Neural crest cell (in vitro differentiated cells): Measurements from ENCODE around the gene PDGFRB. TPM values are rescaled to one million over a fixed set of nuclear protein-coding genes. Genes with fewer than 3 reads are reported as not detected.

ENCODE experiments used
- DNase-seq: peaks from one replicate; pipeline ENCODE4 v3.0.0; 2021; ENCODE audit warnings: low read depth, mixed read lengths, low spot score
- H3K27ac Mint-ChIP-seq: one replicate; pipeline ENCODE4 v1.8.0; 2021; ENCODE audit warnings: mild to moderate bottlenecking, mixed read lengths; ENCODE audit not compliant: unreplicated experiment
- H3K27me3 Mint-ChIP-seq: 2 replicates; pipeline ENCODE4 v1.8.0; 2021; ENCODE audit warnings: low read depth, mild to moderate bottlenecking, mixed read lengths
- H3K36me3 Mint-ChIP-seq: 2 replicates; pipeline ENCODE4 v1.8.0; 2021; ENCODE audit warnings: low read depth, mild to moderate bottlenecking, mixed read lengths
- H3K4me1 Mint-ChIP-seq: 2 replicates; pipeline ENCODE4 v1.8.0; 2021; ENCODE audit warnings: mixed read lengths
- H3K4me3 Mint-ChIP-seq: one replicate; pipeline ENCODE4 v1.8.0; 2021; ENCODE audit warnings: mild to moderate bottlenecking, mixed read lengths
- H3K9me3 Mint-ChIP-seq: 2 replicates; pipeline ENCODE4 v1.8.0; 2021; ENCODE audit warnings: mixed read lengths
- CTCF ChIP-seq: fragments of 200-600 bp; sonication (generic); conservative IDR thresholded peaks from 2 replicates; pipeline ENCODE4 v1.5.0; 2021; ENCODE audit warnings: antibody characterized with exemption, mild to moderate bottlenecking
- total RNA-seq: library from RNA; stranded (reverse); gene quantifications from 2 replicates; pipeline ENCODE4 v1.2.1, GENCODE V29; 2021

PDGFRB gene
- total RNA-seq, 1 donor from 2014 or later, result 10.8 TPM

DNA sequence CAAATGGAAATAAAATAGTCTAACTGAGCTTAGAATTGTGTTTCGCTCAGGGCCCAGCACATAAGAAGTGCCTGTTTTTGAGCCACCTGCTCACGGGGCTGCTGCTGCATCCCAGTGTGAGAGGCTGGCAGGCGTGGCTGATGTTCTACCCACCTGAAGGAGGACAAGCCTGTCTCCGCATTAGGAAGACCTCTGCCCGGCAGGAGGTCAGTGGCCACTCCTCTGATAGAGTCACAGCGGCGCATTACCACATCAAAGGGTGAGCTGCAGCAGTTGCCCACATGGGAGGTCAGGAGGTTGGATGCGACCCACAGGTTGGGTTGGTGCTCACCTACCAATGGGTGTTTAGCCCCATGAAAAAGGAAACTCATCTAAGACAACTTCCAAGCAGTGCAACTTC is 30.5 kb upstream of the PDGFRB start:
- H3K4me1 Mint-ChIP-seq, result peaks cover 3% of the 10 kb centered on the region
- no peak for TF ChIP-seq CTCF
- no peak overlapping the region for H3K27ac Mint-ChIP-seq
- no peak for DNase-seq
- H3K4me3 Mint-ChIP-seq, result no peak overlapping the region
- H3K9me3 Mint-ChIP-seq, result no peaks in the 10 kb centered on the region
- no peaks in the 10 kb centered on the region for H3K36me3 Mint-ChIP-seq
- peaks cover 53% of the 10 kb centered on the region for H3K27me3 Mint-ChIP-seq

GRCh38 chr5:150184990-150185912 is 29.6 kb upstream of the PDGFRB start:
- Mint-ChIP-seq H3K27ac (no peak overlapping the region), H3K27me3 (peaks cover 45% of the 10 kb centered on the region), H3K9me3 (no peaks in the 10 kb centered on the region), H3K4me1 (peaks cover 9% of the 10 kb centered on the region), H3K4me3 (no peak overlapping the region), H3K36me3 (no peaks in the 10 kb centered on the region)
- DNase-seq, result no peak
- TF ChIP-seq CTCF, result no peak

DNA sequence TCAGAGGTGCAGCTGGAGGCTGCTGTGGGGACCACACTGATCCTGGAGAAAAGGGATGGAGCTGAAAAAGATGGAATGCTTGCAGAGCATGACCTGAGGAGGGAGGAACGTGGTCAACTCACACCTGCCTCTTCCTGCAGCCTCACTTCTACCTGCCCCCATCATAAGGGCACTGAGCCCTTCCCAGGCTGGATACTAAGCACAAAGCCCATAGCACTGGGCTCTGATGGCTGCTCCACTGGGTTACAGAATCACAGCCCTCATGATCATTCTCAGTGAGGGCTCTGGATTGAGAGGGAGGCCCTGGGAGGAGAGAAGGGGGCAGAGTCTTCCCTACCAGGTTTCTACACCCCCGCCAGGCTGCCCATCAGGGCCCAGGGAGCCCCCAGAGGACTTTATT is 28.4 kb upstream of the PDGFRB start:
- DNase-seq, result no peak
- Mint-ChIP-seq H3K27me3 (peaks cover 34% of the 10 kb centered on the region), H3K4me3 (no peak overlapping the region), H3K36me3 (no peaks in the 10 kb centered on the region), H3K4me1 (peaks cover 5% of the 10 kb centered on the region), H3K27ac (no peak overlapping the region), H3K9me3 (no peaks in the 10 kb centered on the region)
- TF ChIP-seq CTCF, result no peak

- Mint-ChIP-seq H3K27me3 (peaks cover 29% of the 10 kb centered on the region), H3K4me1 (peaks cover 5% of the 10 kb centered on the region), H3K36me3 (no peaks in the 10 kb centered on the region), H3K9me3 (no peaks in the 10 kb centered on the region), H3K27ac (no peak overlapping the region), H3K4me3 (no peak overlapping the region)
- DNase-seq, result no peak
- no peak for TF ChIP-seq CTCF
Observed at GRCh38 chr5:150183436-150183835, 27.8 kb upstream of the PDGFRB start.

GRCh38 chr5:150182774-150183173 is 27.1 kb upstream of the PDGFRB start:
- Mint-ChIP-seq H3K27ac (no peak overlapping the region), H3K36me3 (no peaks in the 10 kb centered on the region), H3K4me3 (no peak overlapping the region), H3K27me3 (peaks cover 22% of the 10 kb centered on the region), H3K9me3 (no peaks in the 10 kb centered on the region), H3K4me1 (peaks cover 5% of the 10 kb centered on the region)
- TF ChIP-seq CTCF, result no peak
- DNase-seq, result no peak
